NCI-H82 treated with DMSO at 0.1 percent for 48 hours (cell line): ENCODE measurements around the gene TTF1.
A peak's percentile ranks its signal among the peaks of the same experiment; 100 is the strongest.

Source experiments
- DNase-seq: peaks from one replicate; lab custom pipeline; 2025; ENCODE audit not compliant: unreplicated experiment; lab: John Stamatoyannopoulos, UW

Gene TTF1

DNA sequence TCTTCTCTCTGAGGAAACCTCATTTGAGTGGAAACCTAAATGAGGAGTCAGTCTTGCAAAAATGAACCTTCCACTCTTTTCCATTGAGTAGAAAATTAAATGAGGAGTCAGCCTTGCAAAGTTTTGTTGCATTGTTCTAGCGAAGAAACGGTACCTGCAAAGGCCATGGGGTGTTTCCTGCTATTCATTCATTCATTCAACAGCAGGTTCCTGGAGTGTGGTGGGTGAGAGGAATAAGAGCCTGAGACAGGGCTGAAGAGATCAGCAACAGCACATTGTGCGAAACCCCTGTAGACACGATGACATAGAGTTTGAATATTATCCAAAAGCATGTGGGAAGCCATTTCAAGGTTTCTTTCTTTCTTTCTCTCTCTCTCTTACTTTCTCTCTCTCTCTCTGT is 37.2 kb downstream of the TTF1 start:
- DNase-seq, result no peak

DNA sequence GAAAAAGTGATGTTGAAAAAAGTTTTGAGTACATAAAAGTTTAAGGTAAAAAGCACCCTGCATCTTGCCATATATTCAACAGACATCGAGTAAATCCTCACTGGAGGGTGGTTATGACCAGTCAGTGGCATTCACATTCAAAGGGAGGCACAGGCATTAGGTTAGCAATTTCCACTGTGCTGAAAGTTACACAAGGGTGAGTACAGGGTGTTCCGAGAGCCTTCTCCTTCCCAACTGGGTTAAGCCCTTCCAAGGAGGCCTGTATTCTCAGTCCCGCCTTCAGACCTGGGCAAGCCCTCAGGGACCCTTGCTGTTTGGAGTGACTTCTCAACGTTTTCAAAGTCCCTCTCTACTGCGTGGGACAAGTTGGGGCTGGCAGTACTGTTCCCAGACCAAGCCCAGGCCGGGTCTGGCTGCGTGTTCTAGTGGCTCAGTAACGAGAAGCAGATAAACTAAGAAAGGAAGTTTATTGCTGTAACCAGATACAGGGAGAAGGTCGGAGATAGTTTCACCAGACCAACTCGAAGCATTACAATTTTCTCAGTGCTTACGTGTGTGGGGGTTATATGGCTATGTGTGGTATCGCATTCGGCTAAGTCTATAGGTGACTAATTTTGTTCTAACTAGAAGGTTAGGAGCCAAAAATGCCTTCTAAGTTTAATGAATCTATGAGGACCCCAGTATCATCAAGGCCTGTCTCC is 38.9 kb downstream of the TTF1 start:
- DNase-seq, result no peak

DNA sequence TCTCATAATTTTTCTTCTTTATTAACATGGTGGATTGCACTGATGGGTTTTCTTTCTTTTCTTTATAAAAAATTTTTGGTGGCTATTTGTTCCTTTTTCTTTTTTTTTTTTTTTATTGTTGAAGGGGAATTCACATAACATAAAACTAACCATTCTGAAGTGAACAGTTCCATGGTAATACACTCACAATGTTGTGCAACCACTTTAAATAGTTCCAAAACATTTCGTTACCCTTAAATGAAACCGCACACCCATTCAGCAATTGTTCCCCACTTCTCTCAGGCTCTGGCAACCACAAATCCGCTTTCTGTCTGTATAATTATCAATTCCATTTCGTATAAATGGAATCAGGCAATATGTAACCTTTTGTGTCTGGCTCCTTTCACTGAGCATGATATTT is 40.2 kb downstream of the TTF1 start:
- DNase-seq, result no peak

DNA sequence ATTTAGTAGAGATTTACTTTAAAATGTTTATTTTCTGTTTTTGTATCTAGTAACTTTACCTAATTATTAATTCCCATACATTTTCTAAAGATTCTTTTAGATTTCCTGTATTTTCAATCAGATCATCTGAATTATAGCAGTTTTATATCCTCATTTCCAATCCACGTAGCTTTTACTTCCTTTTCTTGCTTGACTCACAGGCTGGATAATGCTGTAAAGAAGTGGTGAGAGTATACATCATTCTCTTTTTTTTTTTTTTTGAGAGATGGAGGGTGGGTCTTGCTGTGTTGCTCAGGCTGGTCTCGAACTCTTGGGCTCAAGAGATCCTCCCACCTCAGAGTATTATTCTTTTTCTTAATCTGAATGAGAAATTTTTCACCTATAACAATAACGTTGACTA is 40.7 kb downstream of the TTF1 start:
- DNase-seq, result no peak

DNA sequence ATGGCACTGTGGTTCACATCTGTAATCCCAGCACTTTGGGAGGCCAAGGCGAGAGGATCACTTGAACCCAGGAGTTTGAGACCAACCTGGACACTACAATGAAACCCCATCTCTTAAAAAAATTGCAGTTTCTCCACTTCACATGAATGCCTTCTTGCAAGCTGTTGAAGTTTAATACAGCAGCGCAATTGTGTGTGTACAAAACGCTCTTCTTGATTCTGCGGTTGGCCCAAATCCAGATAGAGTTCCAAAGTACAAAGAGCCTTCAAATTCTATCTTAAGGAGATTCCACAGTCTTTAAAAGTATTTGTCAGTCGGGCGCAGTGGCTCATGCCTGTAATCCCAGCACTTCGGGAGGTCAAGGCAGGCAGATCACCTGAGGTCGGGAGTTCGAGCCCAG is 42.6 kb downstream of the TTF1 start:
- DNase-seq, result no peak

DNA sequence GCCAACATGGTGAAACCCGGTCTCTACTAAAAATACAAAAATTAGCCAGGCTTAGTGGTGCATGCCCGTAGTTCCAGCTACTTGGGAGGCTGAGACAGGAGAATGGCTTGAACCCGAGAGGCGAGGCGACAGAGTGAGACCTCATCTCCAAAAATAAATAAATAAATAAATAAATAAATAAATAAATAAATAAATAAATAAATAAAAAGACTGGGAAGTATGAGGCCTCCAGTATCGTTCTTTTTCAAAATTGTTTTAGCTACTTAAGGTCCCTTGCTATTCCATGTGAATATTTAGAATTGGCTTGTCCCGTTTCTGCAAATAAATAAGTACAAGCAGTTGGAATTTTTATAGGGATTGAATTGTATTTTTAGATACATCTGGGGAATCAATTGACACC is 48.9 kb downstream of the TTF1 start:
- no peak for DNase-seq

DNA sequence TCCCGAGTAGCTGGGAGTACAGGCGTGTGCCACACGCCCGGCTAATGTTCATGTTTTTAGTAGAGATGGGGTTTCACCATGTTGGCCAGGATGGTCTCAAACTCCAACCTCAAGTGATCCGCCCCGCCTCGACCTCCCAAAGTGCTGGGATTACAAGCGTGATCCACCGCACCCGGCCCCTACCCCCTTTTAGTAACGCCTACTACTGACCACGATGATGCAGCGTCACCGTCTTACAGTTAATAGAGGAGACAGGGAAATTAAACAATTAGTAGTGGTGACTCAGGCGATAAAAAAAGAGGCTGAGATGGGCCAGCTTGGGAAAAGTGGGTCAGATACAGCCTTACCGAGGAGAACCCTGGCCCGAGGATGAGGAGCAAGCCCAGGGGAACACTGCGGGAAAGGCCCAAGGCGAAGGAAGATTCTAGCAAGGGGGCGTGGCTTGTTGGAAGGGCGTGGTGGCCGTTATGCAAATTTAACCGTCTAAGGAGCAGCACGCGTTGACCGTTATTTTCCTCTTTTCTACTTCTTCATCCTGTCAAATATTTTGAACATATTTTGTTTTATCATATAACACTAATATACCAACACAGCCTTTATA is 50.2 kb downstream of the TTF1 start:
- no peak for DNase-seq

DNA sequence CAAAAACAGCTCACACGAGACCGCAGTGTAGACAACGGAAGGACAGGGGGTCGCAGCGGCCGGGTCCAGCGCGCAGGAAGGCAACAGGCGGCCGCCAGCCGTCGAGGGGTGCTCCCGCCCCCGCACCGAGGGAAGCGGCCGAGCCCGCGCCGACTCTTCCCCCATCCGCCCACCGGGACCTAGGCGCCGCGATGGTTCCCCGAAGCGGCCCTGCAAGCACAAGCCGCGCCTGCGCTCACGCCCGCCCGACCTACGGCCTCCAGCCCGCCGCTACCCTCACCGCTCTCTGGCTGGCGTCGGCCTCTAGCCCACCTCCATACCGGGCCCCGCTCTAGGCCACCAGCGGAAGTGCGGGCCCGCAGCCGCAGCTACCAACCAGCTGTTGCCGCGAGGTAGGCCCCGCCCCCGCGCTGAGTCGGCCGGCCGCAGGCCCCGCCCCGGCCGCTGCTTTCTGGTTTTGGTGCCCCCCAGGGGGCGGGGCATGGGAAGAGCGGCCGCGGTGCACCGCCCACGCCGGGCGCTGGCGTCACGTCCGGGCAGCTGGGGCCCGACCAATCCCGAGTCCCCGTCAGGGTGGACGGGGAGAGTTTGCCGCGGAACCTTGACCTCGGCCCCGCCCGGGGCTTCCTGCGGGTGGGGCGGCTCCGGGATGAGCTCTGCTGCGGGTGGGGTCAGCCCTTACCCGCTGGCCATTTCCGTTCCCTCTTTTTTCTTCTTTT is 51.8 kb downstream of the TTF1 start, which contains the start of gene SETX:
Gene SETX, minus strand, starts transcription at position 350 of the 719 bp plus-strand sequence. CDS start 5,558 bp downstream, outside the sequence.
- DNase-seq, result peak; percentile 86

DNA sequence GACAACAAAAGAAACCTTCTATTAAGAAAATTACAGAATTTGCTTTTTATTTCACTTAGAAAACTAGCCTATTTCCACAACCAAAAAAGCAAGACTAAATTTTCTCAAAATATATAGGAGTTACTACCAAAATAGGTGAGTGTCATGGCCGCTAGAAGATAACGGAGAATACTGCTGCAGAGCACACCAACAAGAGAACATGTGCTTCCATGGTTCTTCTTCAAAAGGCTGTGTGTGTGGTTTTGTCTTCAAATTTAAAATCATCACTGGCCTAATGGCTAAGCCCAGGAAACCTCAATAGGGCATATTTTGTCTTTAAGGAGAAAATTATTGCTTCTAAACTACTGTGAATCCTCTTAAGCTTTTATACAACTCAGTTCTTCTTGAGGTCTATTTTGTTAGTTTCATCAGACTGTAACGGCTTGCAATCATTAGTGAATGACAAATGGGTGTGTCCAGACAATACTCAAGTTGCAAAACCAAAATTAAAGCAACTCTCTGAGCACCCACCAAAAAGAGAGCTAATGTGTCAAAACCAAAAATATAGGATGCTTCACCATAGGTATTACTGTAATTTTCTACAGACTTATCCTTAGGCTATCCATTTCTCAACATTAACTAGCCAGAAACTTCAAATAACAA is 55.1 kb downstream of the TTF1 start:
- DNase-seq, result no peak

DNA sequence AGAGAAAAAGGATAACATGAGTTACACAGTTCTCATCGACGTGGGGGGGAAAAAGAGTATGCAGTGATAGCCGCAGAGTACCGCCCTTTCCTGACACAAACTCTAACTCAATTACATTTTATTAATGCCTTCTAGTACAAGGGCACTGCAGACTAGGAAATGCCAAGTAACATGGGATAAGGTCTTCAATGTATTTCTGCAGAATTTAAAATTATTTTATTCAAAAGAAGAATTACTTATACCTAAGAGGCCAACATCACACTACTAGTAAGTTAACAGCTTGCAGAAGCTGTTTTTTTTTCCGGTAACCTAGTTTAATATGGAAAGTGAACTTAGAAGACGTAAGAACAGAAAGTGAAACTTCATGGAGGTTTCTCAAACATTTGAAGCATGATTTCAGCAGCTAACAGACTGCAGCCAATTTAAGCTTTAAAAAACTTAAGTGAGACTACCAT is 55.8 kb downstream of the TTF1 start:
- DNase-seq, result no peak

DNA sequence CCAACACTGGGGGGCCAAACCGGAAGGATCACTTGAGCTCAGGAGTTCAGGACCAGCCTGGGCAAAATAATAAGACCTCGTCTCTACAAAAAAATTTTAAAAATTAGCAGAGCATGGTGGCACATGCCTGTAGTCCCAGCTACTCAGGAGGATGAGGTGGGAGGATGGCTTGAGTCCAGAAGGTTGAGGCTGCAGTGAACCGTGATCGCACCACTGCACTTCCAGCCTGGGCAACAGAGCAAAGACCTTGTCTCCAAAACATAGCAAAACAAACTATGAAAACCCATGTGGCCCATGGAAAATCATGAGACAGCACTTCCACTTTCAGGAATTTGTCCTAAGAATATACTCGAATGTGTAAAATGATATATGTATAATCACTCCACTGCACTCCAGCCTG is 58.0 kb downstream of the TTF1 start:
- no peak for DNase-seq

DNA sequence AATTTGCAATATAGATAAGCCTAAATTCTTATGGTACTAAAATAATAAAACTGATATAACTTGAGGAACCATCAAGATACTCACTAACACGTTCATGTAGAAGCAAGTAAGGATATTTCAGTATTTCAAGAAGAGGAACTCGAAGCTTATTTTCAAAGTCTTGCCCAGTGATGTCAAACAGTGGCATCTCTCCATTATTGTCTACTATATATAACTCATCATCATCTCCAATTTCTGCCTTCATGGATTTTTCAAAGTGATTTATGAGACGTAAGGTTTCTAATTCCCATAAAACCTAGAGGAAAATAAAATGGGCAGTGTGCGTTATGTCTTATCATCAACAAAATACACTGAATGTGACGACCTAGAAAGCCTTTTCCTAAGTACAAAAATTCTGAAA is 60.5 kb downstream of the TTF1 start:
- no peak for DNase-seq

DNA sequence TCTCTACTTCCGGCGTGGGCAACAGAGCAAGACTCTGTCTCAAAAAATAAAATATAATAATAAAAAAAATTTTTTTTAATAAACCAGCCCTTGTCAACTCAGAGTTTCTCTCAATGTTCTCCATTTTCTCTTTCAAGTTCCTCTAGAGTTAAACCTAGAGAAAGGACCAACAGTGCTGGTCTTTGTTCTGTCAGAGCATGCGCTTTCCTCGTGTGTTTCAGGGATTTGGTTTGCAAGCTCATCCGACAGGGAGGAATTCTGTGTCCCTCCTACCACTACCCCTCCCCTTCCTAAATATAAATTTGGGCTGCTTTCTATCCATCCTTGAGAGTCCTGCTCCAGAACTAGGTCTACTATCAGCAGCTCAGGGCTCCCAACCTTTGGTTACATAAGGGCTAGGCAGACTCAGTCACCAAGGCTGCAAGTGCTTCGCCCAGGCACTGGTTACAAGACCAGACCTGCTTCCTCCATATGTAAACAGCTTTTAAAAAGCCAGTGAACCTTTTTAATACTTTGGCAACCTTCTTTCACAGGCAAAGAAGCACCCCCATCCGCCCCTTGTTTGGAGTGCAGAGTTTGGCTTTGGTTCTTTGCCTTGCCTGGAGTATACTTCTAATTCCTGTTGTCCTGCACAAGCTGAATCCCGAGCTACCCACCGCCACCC is 65.3 kb downstream of the TTF1 start:
- DNase-seq, result no peak

DNA sequence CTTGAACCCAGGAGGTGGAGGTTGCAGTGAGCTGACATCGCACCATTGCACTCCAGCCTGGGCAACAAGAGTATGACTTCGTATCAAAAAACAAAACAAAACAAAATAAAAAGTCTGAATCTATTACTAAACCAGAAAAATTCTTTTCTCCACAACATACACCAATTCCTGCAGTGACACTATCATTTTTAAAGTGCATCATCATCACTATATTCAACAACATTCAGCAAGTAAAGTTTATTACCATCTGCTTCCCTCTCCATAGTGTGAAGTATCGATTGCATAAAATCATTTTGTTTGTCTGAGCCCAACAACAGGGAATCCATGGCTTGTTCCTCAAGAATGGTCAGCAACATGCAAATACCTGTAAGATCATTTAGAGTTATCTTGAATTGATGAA is 72.3 kb downstream of the TTF1 start:
- DNase-seq, result no peak

DNA sequence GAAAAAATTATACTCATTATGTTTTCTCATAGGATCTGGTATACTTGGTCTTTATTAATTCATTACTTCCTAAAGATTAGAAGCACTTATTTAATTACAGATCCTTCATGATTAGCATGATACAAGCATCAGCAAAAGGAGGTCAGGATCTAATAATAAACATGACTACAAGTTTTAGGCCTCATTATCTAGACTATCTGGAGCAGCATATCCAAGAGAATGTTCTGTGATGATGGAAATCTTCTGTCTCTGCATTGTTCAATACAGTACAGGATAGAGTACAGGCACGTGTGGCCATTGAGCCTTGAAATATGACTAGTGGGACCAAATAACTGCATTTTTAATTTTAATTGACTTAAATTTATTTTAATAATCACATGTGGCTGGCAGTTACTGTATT is 73.1 kb downstream of the TTF1 start:
- DNase-seq, result no peak

DNA sequence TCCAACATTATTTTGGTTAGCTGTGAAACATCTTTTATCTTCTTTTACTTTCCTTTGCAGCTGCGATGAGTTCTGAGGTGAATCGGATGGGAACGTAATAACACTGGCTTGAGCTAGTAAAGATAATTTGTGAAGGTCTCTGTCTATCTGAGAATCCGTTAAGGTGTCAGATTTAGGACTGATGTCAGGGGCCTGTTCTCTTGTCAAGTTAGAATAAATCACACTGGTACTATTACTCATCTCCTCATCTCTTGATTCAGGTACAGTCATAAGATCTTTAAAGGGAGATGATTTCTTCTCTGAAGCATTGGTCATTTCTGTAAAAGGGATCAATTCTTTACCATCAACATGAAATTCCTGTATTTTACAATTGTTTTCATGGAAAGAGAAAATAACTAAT is 78.1 kb downstream of the TTF1 start:
- no peak for DNase-seq

DNA sequence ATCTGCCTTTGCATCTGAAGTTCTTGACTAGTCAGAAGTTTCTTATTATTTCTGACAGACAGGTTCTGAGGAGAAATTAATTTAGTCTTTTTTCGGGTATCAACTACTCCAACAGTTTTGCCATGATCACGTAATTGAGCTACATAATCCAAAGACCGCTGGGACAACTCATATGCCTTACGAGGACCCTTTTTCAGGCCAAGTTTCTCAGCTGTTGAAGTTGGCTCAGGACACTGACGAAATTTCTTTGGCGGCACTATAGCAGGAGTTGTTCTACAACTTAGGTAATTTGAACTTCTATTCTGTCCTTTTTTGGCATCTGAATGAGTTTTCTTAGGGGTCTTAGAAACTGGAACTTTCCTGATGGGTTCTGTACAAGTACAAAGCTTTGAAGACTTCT is 79.1 kb downstream of the TTF1 start:
- no peak for DNase-seq
